Measurements from ENCODE around the gene MAPK8IP3.

The MAPK8IP3 gene

DNA sequence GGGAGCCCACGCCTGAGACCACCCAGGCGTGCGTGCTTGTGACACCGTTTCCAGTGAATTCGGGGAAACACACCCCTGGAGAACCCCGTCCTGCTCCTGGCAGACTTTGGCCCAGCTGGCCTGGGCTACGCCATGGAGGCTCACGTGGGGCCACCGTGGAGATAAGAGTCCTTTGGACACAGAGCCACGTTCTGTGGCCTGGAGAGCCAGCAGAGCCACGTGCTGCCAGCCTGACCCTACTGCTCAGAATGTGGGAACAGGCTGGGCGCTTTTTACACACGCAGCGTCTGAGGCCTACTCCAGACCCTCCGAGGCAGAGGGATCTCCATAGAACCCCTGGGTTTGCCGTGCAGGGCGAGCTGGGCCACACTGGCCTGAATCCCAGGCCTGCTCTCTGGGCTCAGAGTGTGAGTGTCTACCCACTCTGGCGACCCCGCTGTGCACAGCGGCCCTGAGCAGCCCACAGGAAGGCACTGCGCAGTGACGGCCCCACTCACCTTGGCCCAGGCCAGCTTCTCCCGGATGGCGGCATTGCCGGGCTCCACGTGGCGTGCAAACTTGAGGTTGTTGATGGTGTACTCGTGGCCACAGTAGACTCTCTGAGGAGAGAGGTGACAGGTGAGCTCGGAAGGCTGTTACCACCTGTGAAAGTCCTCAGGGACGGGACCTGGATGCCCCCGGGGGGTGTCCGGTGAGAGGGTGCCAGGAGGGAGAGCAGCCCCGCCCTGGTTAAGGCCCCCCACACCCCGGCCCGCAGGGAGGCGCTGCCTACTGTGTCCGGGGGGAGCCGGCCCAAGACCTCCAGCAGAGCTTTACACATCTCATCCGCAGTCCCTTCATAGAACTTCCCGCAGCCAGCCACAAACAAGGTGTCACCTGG lies 110.6 kb downstream of the MAPK8IP3 start:
- no peak for DNase-seq

DNA sequence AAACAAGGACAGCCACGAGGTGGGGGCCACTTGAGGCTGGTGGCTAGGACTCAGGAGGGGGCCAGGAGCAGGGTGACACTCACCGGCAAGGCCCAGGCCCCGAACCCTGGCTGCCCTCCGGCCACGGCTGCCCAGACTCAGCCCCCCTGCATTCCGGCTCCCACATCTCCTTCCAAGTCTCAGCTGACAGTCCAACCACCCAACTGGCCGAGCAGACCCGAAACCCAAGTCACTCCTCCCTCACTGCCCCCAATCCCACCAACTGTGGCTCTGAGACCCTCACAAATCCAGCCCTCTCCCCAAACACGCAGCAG lies 111.2 kb downstream of the MAPK8IP3 start:
- DNase-seq = no peak

DNA sequence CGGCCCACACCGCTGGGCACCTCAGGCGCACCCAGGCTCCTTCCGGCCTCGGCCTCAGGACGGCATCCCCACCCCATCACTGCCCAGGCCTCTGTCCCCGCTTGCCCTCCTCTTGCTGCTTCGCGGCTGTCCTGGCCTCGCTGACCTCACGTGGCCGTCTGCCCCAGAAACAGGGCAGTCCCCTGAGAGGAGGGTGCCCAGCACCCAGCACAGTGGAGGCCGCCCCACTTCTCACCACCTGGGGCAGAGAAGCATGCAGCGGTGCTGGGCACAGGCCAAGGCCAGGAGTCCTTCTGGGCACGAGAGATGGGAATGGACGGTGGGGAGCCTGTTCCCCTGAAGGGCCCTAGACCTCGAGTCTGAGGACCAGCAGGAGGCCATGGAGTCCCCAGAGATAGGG lies 111.7 kb downstream of the MAPK8IP3 start:
- no peak for DNase-seq

DNA sequence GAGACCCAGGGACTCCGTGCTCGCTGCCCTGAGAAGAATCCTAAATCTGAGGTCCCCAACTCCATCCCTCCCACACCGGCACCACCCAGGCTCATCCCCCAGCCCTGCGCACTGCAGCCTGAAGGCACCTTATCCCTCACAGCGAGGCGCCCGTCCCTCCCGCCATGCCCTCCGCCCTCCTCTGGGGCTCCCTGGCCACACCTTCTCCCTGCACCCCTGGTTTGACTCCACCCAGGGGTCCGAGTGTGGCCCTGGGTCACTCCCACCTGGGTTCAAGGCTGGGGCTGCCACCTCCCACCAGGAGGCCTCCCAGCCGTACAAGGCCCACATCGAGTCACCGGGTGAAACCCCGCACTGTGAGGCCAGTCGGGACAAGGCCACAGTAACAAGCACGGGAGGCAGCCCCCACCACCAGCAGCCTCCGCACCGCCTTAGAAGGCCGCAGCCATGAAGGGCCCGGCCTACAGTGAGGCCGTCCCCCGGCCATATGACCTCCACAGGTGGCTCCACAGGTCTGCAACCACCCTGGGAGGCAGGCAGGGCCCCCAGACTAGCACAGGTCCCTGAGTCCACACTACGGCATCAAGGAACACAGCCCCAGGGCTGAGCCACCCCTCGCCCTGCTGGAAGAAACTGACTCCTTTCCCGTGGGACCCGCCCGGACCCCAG lies 112.3 kb downstream of the MAPK8IP3 start:
- no peak for DNase-seq

DNA sequence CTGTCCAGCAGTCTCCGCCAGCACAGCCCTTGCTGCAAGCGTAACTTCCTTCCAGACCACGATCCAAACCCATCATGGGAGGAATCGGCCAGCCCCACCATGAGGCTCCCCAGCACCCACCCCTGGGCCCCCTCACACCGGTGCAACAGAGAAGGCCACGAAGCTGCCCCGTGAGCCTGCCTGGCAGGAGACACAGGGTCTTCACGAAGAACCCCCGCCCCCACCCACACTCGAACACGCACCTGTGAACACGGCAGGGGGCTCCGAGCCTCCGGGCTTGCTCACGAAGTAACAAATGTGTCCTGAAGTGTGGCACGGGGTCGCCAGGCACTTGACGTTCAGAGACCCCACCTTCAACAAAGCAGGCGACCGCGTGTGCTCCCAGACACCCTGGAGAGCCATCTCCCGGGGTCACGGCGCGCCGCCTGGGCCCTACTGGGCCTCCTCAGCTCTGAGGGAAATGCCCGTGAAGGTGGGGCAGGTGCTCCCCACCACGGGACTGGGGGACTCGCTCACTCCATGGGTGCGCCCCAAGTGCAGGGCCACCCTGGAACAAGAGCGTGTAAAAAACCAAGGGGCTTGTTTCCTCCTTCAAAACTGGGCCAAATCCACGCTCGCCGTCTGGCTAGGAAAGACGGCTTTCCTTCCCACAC lies 113.0 kb downstream of the MAPK8IP3 start:
- no peak for DNase-seq

DNA sequence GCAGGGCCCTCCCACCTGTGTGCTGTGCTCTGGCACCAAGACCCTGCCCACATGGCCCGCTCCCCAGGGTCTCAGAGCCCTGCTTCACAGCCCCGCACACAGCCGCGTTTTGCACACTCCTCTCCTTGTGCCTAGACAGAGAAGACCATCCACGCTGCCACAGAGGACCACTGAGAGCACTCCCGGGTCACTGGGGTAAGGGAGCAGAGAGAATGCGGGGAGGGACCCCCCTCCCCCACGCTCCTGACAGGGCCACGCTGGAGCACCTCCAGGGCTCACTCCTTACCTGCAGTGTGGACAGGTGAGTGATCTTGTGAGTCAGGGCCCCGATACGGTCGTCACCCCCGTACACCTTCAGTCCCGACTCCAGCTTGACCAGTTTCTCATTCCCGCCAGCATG lies 113.6 kb downstream of the MAPK8IP3 start:
- DNase-seq = no peak

All from activated CD4-positive, alpha-beta T cell treated with anti-CD3 and anti-CD28 coated beads, Interleukin-2, Interleukin-6, amounts not matched to agents 100 ng/mL and 50 ng/mL, durations not matched to agents 16 hours and 8 hours (primary cell).